T-helper 1 cell (primary cell): ENCODE data around the gene LRP1-AS.
"Not testable (repeated sequence)": the region's sequence is repeated elsewhere in the genome, so short reads cannot be mapped to it uniquely, and the experiment has no call there.

Source experiments
- DNase-seq, 5 donors: peaks; one replicate each; pipeline ENCODE4 v3.0.0-alpha.2; 2012 to 2020

The LRP1-AS gene

DNA sequence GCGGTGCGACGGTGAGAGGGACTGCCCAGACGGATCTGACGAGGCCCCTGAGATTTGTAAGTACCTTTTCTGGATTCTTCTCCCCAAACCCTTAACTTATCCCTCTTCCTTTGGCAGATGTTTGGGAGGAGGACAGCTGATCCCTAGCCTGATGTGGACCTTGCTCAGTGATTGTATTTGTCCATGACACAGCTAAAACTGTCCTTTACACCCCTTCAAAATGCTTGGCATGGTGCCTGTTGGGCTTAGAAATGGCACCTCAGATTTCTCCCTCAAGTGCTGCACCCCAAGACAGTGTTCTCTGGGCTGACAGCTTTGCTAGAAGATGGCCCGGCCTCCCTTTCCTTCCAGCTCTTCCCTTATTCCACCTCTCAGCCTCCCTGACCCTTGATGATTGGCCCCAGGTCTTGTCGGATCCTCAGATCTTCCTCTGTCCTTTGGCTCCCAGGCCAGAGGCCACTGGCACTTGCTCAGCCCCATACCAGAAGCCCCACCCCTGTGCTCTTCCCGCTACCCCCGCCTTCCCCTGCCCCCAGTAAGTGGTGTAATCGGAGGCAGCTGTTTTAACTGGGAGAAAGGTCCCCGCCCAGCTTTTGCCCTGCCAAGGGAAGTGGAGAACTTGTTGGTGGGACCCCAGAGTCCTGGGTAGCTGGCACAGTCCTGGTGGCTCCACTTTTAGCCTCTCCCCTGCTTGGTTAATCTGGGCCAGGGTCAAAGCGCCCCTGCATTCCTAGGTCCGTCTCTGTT is 8.7 kb downstream of the LRP1-AS start:
- DNase-seq = no peak

DNA sequence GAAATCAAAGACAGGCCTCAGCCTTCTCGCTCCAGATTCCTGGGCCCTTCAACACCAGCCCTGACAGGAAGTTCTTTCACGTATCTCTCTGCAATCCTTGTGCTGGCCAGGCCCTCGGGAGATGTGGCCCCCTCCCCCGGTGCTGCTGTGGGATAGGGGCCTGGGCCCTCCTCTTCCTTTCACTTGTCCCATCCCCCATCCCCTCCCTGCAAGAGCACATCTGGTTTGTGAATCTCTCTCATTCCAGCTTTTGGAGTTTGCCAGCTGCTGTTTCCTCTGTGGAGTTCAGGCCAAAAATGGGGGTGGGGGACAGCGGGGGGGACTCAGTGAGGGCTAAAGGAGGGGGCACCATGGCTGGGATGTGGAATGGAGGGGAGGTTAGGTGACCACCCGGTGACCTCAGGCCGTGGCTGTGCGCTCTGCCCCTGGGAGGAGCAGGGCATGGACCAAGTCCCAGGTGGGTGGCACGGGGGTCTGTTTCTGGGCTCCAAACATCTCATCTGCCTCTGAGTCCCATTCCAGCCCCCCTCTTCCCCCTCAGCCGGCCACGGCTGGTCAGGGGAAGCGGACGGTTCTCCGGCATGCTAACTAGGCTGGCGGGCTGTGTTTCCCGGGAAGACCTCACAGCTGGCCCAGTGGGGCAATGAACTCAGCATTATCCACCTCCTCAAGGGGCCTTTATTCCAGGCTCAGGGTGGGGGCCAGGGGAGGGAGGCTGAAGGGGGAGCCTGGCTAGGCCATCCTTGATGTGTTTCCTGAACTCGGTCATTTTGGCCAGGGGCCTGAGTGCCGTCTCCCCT is 11.7 kb downstream of the LRP1-AS start:
- DNase-seq = no peak

- DNase-seq = no peak
These were observed 12.5 kb downstream of the LRP1-AS start for GRCh38 chr12:57134949-57135348.

GRCh38 chr12:57133916-57134315 is 13.5 kb downstream of the LRP1-AS start:
- no peak for DNase-seq

DNA sequence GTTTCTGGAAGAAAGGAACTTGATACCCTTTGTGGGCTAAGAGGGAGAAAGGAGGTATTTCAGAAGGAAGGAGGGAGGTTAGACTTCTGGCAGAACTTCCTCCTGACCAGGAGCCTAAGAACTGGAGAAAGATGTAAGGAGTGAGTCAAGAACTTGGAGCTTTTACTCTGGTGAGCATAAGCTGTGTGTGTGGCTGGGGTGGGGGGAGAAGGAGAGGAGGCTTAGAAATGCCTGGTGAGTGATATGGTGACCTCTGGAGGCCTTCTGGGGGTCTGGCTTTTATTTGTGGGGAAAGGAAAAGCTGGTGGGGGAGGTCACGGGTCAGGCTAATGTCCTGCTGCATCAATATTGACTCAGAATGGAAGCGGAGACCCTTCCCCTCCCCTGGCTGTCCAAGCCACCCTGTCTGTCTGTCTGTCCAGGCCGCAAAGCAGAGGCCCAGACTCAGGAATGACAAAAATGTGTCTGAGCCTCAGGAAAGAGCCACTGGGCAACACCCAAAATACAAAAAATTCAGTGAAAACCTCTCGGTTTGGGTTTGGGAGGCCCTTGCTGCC is 14.3 kb downstream of the LRP1-AS start:
- no peak for DNase-seq

DNA sequence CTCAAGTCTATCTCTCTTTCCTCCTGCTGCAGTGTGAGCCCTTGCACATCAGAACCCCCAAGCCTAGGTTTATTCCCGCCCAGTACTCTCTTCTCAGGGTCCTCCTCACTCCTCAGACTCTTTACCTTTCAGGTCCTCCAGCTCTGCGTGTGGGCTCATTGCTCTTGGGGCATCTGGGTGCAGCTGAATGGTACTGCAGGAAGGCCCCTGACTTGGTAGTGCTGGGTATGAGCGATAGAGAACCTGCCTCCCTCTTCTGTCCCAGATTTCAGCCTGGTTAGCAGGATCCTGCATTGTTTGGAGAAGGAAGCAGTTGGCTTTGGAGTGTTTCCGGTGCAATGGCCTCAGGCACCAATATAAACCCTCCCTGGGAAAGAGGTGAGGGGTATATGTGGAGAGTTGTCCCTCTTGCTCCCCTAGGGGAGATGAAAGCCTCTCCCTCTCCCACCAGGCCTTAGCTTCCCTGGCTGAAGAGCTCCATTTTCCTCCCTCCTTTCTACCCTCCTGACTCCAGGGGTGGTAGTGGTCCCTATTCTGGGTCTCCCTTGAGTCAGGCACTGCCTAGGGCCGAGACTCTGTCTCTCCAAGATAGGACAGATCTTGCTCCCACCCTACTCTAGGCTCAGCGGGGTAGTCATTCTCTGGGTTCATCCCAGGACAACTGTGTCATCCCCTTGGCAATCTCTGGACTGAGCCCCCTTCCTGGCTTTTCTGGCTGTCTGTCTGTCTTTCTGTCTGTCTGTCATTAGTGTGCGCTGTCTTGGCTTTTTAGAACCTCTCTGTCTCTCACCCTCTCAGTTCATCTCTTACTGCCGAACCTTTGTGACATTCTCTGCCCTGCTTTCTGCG is 15.3 kb downstream of the LRP1-AS start:
- no peak for DNase-seq

- DNase-seq = no peak
These were observed 16.5 kb downstream of the LRP1-AS start for GRCh38 chr12:57130941-57131340.

DNA sequence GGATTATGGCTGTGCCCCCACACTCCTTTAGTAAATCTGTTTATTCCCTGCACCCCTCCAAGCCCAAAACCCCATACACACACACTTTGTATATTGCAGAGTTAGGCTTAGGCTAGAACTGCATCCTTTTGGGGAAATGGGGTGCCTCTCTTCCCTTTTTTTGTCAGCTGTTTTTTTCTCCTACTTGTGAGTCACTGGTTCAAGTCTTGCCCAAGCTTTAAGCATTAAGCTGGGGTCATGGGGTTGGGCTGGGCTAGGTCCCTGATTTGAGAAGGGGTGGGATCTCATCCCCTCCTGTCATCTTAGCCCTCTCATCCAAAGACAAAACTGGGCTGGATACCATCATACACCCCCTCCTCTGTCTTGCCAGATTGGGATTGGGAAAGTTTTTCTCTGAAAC is 17.5 kb downstream of the LRP1-AS start:
- DNase-seq = no peak

- DNase-seq = no peak
These were observed 18.0 kb downstream of the LRP1-AS start for GRCh38 chr12:57129321-57129842.

- no peak for DNase-seq
These were observed 18.7 kb downstream of the LRP1-AS start for GRCh38 chr12:57128519-57129247.

- peak; percentile 59 to 81 (median 73) for DNase-seq
These were observed 19.5 kb downstream of the LRP1-AS start, which contains the start of gene LRP1 for GRCh38 chr12:57127726-57128518. Gene LRP1 (plus strand): TSS chr12:57128483. CDS start chr12:57128965, 482 bp downstream.

- DNase-seq = peak in 4 of 5 donors; percentile 14 to 31 (median 26)
These were observed 20.2 kb downstream of the LRP1-AS start for GRCh38 chr12:57127101-57127725.

DNA sequence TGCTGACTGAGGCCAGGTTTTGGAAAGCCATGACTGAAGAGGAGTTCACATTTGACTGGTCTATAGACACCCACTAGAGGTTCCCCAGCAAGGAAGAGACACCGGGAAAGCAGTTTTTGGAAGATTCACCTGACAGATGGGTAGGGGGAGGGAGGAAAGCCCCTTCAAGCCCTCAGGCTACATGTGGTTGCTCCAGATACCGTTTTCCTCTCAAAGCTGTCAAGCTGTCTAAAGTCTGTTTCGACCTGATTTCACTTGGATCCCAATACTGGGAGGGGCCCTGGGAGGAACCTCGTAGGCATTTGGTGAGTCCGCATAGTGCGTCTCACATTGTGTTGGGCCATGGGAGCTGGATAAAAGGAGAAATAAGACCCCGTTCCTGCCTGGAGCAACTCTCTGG is 20.9 kb downstream of the LRP1-AS start:
- no peak for DNase-seq

GRCh38 chr12:57126061-57126460 is 21.4 kb downstream of the LRP1-AS start:
- no peak for DNase-seq

GRCh38 chr12:57124261-57124877 is 23.1 kb downstream of the LRP1-AS start:
- DNase-seq = peak; percentile 41 to 76 (median 64)

GRCh38 chr12:57123813-57124212 is 23.6 kb downstream of the LRP1-AS start:
- DNase-seq = no peak

GRCh38 chr12:57120718-57121117 is 26.7 kb downstream of the LRP1-AS start:
- not testable (repeated sequence) for DNase-seq

DNA sequence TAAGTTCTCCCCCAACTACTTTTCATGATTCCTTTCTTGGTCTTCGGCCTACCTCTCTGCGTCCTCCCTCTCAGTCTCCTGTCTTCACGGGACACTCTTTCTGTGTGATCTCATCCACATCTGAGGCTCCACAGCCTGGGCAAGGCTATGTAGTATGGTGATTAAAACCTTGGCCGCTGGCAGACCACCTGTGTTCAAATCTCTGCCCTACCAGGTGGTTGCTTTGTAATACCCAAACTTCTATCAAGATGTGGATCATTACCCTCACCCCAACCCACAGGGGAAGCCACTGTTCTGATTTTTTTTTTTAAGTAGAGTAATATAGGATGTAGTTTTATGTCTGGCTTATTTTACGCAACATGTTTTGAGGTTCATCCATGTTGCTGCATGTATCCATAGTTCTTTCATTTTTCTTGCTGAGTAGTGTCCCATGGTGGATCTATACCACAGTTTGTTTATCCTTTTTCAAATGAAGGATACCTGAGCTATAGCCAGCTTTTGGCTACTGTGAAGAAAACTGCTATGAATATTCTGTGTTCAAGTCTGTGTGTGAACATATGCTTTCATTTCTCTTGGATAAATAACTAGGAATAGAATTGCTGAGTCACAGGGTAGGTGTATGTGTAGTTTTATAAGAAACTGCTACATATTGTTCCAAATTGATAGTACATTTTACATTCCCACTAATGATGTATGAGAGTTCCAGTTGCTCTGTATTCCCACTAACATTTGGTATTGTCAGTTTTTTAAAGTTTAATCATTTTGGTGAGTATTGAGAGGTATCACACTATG is 27.9 kb downstream of the LRP1-AS start:
- no peak for DNase-seq

DNA sequence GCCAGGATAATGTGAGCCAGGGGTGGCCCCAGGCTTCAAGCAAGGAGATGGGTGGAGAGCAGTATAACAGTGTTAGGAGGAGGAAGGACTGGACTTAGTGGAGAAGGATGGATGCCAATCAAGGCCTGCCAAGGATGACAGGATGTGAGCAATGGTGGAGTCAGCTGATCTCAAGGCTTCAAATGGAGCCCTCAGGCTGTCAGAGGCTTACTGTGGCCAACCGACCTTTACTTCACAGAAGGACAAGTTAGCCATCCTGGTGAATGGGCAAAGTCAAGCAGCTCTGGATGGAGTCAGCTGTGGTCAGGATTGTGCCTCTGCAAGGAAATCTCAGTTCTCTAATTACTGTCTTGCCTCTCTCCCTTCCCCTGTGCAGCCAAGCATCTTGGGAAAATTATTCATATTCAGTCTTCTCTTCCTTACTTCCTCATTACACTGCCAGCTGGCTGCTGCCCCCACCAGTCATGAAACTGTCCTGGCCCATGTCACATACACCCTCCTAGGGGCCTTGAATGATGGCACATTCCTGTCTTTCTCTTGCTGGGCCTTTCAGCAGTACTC is 28.6 kb downstream of the LRP1-AS start:
- DNase-seq = no peak
